Suppressor macrophage (primary cell): ENCODE data around the gene WRNIP1.
"Not testable (repeated sequence)": the region's sequence is repeated elsewhere in the genome, so short reads cannot be mapped to it uniquely, and the experiment has no call there.

Experiments used
- DNase-seq, 4 experiments: peaks; one replicate each; pipeline ENCODE4 v3.0.0-alpha.2; 2020 to 2022

Gene WRNIP1

DNA sequence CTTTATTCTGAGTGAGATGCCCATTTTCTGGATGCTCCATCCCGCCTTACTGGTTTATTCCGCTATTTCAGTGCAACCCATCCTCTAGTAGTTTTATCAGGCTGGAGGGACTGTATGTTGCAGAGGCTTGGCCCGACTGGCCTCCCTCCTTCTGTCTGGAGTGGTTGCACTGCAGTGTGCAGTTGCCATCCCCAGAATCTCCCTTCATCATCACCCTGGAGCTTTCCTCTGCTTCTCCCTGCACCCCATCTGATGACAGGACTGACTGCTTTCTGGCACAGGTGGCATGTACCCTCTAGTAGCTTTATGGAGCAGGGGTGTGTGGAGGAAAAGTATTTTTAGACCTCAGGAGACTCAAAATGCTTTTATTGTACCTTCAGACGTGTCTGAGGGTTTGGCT, 21.1 kb downstream of the WRNIP1 start:
- no peak for DNase-seq

DNA sequence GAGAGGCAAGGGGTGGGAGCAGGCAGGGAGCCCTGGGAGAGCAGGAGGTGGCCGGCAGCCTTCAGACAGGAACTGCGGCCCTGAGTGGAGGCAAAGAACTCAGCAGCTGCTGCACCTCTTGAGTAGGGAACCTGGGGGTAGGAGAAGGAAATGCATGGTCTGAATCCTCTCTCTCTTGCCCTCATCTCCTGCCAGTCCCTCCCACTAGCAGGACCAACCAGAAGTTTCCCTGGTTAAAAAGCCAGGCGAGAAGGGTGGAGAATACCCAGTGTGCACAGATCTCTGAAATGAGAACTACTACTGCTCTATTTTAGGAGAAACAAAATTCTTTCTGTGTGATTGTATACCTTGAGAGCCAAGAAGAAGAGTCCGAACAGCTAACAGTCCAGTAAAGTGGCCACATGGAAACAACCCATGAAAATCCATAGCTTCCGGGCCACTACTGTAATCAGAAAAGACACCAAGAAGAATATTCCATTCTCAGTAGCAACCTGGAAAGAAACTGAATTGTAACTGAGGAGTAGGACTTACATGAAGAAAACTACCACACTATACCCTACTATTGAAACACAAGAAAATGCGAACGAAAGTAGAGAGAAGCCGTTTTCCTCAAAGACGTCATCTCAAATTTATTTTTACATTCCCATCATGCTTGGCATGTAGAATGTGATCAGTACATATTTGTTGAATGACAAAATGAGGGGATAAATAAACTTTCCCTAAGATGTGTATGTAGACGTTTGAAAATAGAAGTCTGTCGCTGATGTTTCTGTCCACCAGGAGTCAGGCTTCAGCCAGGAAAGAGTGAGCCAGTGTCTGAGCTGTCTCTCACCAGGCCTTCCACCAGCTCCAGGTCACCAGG, 25.6 kb downstream of the WRNIP1 start:
- DNase-seq, result peak; percentile 76 to 83 (median 81)

DNA sequence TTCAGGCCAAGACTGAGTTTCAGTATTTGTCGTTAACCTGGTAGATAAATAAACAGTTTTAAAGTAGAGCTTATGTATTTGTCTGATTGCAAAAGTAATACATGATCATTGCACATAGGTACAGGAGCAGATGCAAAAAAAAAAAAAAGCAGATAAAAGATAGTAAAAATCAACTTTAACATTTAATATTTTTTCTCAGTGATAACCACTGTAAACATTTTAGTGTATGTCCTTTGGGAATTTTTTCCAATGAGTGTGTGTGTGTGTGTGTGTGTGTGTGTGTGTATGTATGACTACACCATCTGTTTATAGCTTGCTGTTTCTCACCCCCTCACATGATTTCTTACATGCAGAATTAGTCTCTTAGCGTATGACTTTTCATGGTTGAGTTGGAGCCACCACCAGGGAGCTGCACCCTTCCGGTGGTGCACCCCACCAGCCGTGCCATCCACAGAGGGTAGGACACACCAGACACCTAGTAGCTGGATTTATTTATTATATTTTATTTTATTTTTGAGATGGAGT, 26.3 kb downstream of the WRNIP1 start:
- peak in 1 of 4 experiments; percentile 21 for DNase-seq

DNA sequence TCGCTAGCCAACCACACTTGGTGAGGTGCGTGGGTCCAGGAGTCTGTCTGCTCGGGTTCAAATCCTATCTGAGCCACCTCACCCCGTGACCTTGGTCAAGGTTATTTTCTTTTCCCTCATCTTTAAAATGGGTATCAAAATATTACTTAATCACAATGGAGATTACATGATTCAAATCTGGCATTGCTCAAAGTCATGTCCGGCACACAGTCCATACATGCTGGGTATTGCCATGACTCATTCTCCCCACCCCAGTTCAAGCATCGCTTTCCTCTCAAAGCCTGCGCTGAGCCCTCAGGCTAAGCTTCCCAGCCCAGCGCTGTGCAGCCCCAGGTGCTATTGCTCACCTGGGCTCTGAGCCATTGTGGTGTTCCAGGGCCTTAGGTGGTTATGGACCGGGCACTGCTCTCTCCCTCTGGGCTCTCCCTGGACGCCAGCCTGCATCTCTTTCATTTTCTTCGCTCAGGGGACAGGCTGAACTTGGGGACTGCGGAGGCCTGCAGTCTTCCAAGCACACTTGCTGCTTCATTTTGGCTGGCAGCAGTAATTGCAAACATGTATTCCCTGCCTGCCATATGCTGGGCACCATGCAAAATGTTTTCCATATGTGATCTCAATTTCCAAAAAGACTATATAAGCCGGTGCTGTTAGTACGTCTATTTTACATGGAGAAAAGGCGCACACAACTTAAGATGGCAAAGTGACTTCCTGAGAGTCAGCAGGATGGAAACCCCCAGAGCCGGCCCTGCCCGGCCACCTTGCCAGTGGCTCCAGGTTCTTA, 27.3 kb downstream of the WRNIP1 start:
- DNase-seq, result peak in 3 of 4 experiments; percentile 20 to 48 (median 33)

DNA sequence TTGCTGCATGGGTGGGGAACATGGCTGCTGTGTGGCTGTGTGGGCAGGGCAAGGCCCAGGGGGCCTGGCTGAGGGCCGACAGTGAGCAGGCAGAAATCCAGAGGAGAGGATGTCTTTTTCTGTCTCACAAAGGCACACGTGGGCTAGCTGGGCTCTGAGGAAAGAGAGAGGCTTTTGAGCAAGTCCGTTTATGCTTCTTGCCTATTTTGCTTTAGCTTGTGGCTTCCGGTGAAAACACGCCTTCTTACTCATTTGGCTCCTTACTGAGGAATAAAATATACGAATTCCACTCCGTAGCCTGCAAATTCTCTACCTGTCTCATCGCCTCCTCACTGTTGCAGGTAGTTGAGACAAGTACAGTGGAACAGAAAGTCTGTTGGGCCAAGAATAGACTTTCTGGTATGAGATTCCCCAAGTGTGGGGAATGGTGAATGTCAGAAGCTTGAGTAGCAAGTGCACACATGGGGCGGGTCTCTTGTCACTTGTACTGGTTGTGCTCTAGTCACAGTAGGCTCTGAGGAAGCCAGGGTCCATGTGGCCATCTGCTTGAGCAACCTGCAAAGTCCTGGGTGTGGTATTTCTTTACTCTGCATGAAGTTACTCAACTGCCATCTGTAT, 28.4 kb downstream of the WRNIP1 start:
- DNase-seq, result peak; percentile 33 to 60 (median 56)

DNA sequence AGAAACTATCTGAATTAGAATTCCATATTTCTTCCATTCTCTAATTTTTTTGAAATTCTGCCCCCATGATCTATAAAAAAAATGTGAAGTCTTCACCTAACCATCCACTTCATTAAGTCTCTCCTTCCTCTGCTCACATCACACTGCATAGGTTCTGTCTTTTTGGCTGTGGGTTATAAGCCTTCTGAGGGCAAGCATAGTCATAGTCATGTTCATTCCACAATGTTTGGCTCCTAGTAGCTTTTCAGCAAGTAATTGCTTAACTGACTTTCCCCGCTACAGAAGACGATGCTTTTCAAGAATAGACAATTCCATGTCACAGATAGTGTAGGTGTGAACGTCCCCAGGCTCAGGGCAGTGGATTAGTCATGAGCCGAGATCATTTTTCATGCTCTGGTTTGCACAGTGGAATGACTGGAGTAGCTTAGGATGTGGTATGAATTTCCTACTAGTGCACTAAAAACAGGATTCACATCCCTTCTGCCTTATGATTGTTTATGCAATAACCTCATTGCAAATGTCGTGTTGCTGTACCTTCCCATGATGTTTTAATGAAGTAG, 29.1 kb downstream of the WRNIP1 start:
- DNase-seq, result peak; percentile 38 to 68 (median 46)

DNA sequence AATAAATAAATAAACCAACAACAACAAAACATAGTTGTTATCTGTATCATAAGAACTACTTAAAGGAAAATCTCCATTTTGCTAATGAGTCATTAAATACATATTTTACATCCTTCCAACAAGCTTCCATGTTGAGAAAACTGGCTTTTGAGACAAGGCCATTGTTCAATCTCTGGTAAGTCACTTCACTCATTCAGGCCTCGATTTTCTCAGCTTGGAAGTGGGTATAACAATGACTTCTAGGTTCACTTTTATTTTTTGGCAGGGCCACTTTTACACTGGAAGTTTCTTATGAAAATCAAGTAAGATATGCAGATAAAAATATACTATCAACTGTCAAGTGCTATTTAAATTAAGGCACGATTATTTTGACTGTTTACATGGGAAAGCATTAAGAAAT, 30.0 kb downstream of the WRNIP1 start:
- no peak for DNase-seq

DNA sequence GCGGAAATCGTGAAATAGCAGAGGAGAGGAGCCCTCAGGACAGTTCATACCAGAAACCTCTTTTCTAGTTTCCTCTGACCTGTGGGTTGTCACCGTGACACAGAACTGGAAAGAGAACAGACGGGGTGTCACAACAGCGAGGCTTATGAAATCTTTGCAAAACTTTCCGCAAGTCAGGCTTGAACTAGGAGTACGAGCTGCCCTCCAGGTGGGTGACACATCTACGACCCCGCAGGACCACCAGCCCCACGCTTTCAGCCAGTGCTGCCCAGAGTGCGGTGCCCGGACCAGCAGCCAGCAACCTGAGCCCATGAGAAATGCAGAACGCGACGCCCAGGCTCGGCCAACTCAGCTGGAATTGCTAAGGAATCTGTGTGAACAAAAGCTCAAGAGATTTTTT, 30.8 kb downstream of the WRNIP1 start:
- DNase-seq, result peak; percentile 55 to 75 (median 74)

DNA sequence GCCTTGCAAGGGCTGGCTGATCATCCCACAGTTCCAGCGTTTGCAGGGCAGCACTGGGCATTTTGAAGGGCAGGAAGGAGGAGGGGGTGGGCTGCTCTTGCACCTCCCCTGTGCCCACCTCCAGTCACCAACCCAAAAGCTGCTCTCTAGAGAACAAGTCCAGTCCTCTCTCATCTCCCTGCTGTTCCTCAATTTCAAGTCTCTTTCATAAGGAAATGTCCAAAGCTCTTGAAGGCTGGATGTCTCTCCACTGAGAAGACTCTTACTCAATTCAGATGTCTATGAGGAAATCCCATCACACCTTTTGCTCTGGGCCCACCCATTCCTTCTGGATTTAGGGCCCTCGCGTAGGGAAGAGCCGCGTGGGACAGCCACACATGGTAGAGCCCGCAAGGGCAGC, 31.7 kb downstream of the WRNIP1 start:
- DNase-seq, result peak; percentile 46 to 69 (median 61)

DNA sequence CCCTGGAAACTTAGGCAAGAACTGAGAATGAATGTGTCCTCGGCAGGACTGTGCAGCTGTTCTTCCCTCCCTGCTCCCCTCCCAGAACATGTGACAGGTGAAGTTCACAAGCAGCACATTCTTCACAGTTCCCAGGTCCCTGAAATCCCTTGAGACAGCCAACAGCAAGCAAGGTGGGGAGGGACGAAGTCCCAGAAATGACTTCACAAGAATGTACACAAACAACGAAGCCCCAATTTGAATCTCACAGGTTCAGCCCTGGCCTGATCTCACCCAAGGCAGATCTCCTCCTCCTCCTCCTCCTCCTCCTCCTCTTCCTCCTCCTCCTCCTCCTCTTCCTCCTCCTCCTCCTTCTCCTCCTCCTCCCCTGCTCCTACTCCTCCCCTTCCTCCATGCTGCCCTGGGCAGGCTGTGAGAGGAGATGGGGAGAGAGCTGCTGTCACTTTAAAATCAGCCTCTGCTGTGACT, 32.4 kb downstream of the WRNIP1 start:
- no peak for DNase-seq

DNA sequence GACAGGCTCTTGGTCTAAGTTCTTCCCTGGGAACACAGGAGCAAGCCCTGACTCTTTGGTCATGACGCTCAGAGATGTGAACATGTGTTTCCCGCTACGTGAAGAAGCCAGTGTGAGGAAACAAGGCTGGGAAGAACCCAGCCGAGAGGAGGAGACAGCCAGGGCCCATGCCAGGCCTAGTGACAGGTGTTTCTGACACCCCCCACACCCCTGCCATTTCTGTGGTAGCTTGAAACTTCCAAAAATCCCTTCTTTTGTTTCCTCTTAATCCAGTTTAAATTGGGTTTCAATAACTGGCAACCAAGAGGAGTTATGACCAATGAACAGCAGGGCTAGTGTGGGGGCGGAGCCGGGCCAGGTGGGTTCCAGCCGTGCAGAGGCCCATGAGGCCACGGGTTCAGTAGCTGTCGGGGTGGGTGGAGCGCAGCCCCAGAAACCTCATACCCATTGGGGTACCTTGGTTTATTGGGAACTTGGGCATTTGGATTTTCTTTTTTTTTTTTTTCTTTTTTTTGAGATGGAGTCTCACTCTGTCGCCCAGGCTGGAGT, 33.5 kb downstream of the WRNIP1 start:
- DNase-seq, result no peak

DNA sequence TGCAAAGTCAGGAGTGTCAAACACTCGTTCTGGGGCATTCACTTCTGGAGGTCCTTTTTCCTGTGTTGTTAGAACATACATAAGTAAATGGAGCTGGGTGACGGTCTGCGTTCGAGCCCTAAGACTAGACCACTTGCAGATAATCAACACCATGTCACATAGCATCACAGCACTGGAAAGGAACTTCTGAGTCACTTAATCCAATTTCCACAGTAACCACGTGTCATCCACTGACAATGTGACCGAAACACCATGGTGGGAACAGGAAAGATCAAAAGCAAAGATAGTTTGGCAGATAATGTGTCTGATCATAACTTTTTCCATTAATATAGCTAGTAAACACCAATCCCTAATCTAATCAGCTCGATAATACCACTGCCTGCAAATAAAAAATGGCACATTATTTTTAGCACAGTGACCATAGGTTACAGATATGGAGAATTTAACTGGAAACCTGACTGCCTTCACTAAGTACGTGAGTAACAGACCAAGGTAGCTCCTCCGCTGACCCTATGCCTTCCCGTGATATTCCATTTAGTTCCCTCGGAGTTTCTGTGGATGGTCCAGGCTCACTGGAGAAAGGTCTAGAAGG, 34.8 kb downstream of the WRNIP1 start:
- DNase-seq, result peak in 2 of 4 experiments; percentile 33 to 39

DNA sequence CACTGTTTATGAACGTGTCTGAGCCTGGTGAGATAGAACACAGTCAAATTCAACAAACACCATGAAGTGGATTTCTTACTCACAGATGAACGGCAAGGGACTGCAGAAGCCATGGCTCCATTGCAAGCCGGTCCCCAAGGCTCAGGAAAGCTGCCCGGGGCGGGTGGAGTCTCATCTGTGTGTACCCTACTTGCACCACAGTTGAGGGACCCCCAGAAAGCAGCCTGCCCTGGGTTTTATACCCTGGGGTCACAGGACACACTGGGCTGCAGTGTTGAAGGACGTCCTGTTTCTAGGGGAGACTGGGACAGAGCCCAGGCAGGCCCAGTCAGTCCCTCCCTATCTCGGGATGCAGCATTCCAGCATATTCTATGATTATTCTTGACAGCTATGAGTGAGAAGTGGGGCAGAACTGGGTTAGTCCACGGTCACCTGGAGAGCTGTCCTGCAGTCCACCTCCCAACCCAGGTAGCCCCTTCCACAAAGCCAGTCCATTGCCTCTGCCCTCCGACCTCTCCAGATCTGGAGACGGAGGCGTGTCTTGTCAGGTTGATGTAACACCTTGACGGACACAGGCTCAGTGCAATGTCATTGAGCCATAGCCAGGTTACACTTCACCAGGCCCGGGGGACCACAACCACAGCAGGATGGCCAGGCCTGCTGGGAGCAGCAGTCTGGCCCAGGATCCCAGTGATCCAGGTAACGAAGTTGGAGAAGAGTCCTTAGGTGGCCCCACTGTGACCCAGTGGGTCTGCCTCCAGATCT, 35.5 kb downstream of the WRNIP1 start:
- DNase-seq, result no peak

DNA sequence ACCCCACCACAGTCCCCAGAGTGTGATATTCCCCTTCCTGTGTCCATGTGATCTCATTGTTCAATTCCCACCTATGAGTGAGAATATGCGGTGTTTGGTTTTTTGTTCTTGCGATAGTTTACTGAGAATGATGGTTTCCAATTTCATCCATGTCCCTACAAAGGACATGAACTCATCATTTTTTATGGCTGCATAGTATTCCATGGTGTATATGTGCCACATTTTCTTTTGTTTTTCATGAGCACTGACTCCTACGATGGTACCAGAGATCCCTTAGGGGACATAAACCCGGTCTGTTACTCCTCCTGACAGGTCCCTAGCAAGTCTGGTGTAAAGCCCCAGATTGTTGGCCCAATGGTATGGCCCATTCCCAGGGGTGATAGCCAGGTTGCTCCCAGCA, 36.5 kb downstream of the WRNIP1 start:
- not testable (repeated sequence) for DNase-seq

DNA sequence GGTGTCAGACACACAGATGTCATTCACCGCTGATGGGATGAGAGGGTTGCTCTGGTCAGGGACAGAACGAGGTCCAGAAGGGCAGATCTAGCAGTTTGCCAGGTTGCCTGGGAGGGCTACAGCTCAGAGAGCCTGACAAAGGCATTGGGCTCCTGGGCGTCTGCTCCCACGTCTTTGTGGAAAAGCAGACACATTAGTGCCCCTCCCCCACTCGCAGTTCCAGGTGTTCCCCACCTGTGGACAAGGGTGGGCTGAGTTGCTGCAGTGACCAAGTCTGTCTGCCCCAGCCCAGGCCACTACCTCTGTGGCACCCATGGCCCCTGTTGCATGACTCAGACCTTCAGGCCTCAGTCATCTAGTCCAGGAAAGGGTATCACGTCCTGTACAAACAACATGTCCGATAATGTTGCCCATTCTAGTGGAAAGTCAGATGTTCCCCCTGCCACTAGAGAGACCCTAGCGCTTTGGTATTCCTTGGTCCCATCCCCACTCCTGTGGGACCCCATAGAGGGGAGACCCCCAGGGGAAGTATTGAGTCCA, 37.4 kb downstream of the WRNIP1 start:
- DNase-seq, result no peak

DNA sequence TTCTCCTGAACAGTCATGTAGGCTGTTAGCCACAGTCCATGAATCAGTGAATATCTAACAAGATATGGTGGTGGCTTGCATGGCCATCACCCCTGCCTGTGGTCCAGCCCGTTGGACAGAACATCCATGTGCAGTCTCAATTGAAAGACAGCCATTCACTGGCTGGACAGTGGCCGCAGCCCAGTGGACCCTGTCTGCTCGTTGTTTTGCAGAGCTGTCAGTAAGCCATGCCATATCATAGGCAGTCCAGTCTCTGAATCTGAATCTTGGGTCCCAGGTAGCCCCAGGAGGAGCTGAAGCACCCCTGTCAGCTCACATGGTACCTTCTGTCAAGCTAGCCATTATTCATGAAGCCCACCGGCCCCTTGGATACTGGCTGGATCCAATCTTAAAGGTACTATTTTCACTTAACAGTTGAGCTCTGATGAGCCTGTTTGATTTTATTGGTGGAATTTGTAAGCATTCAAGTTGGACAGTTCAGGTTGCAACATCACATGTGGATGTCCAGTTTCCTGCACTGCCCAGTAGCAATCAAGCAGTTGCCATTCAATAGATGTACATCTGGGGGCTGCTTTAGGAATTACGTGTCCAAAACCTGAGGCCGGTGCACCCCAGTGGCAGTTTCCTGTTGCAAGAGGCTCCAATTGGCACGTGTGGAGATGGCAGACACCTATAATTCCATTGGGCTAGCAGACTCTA, 38.7 kb downstream of the WRNIP1 start:
- no peak for DNase-seq

DNA sequence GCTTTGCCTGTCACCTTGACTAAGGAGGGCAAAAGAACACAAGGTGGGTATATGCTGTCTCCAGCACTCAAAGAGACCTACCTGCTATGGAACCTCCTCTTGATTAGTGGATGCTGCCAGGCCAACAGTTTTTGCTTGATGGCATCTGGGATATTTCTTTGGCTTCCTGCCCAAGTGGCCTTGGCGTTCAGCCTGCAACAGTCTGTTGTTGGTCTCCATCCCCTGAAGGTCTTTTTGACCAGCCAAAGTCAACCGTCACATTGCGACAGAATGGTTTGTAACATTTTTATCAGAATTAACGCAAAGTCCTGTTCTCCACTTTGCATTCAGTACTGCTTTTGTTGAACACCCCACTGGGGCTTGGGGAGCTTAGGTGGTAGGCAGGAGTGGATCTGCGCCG, 39.3 kb downstream of the WRNIP1 start:
- no peak for DNase-seq

DNA sequence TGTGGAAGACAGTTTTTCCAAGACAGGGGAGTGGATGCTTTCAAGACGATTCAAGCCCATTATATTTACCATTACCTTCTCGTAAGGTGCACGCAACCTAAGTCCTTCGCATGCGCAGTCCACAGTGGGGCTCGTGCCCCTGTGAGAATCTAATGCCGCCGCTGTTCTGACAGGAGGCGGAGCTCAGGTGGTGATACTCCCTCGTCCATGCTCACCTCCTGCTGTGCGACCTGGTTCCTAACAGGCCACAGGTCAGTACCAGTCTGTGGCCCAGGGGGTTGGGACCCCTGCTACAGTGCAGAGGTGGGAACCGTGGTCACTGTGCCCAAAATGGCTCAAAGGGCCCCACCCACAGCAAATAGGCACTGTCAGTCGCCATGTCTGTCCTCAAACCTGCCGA, 39.8 kb downstream of the WRNIP1 start:
- no peak for DNase-seq

DNA sequence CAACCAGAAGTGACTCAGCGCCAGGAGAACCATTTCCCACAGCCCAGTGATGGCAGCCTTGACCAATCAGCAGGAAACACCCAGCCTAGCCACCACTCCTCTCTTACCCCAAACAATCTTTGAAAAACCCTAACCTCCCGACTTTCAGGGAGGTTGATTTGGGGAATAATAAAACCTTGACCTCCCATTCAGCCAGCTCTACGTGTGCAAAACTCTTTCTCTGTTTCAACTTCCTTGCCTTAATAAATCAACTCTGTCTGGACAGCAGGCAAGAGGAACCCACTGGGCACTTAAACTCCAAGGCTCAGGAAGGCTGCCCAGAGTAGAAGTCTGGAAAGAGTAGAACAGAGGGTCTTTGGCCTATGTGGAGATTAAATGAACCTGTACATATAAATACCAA, 41.5 kb downstream of the WRNIP1 start:
- no peak for DNase-seq
